ENCODE results near the gene AGL.
A peak's percentile ranks its signal among the peaks of the same experiment; 100 is the strongest.
"Not testable (repeated sequence)": the region's sequence is repeated elsewhere in the genome, so short reads cannot be mapped to it uniquely, and the experiment has no call there.

AGL gene

DNA sequence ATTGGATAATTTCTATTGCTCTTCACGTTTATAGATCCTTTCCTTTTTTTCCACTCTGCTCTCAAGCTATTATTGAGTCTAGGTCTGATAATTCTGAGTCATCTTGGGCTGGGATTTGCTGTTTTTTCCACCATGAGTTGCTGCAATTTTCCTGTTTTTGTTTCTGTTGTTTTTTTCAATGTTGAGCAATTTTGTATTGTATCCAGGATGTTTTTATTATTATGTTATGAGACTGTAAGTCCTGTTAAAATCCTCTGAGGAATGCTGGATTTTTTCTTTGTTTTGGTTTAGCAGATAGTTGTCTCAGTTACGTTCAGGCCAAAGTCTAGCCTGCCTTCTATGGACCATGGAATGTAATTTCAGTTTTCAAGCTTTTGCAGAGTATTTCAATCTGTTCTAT is 106.6 kb downstream of the AGL start:
- H3K27me3 ChIP-seq (ENCODE audit: insufficient read depth, low read length, poor library complexity, severe bottlenecking): no peaks in the 10 kb centered on the region
- H3K4me1 ChIP-seq (ENCODE audit: insufficient read depth, low read length, poor library complexity, severe bottlenecking): no peaks in the 10 kb centered on the region
- H3K79me2 ChIP-seq (ENCODE audit: insufficient read depth, low read length): no peaks in the 10 kb centered on the region
- no peak overlapping the region for H3K4me2 ChIP-seq (ENCODE audit: low read depth, low read length, poor library complexity, severe bottlenecking)
- no peaks in the 10 kb centered on the region for H3K36me3 ChIP-seq (ENCODE audit: insufficient read depth, low read length)
- no peaks in the 10 kb centered on the region for H3K9me3 ChIP-seq (ENCODE audit: insufficient read depth, low read depth, low read length)
- no peaks in the 10 kb centered on the region for H3F3A ChIP-seq (ENCODE audit: low read depth)
- H3K4me3 ChIP-seq (ENCODE audit: low read length, poor library complexity, severe bottlenecking): no peak overlapping the region
- no peaks in the 10 kb centered on the region for H3K9me2 ChIP-seq (replicated peaks; ENCODE audit: low read depth, low read length)
- no peaks in the 10 kb centered on the region for H4K20me1 ChIP-seq (ENCODE audit: insufficient read depth, low read length, poor library complexity, severe bottlenecking)
- 0 out of 2 replicates have a peak overlapping the region, but pooled peaks have one; percentile 19 for H2AFZ ChIP-seq (ENCODE audit: low read length)
- no peak for TF ChIP-seq EZH2phosphoT487 (IDR thresholded peaks at IDR 0.05; ENCODE audit: borderline replicate concordance)
- TF ChIP-seq, protein P1, sequence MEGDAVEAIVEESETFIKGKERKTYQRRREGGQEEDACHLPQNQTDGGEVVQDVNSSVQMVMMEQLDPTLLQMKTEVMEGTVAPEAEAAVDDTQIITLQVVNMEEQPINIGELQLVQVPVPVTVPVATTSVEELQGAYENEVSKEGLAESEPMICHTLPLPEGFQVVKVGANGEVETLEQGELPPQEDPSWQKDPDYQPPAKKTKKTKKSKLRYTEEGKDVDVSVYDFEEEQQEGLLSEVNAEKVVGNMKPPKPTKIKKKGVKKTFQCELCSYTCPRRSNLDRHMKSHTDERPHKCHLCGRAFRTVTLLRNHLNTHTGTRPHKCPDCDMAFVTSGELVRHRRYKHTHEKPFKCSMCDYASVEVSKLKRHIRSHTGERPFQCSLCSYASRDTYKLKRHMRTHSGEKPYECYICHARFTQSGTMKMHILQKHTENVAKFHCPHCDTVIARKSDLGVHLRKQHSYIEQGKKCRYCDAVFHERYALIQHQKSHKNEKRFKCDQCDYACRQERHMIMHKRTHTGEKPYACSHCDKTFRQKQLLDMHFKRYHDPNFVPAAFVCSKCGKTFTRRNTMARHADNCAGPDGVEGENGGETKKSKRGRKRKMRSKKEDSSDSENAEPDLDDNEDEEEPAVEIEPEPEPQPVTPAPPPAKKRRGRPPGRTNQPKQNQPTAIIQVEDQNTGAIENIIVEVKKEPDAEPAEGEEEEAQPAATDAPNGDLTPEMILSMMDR (conservative IDR thresholded peaks at IDR 0.05; ENCODE audit: low read length): no peak
- no peak overlapping the region for H3K9ac ChIP-seq (ENCODE audit: low read depth, low read length, poor library complexity, severe bottlenecking)

GRCh38 chr1:99957818-99958217 is 107.7 kb downstream of the AGL start:
- Histone ChIP-seq H2AFZ (ENCODE audit: low read length) (no peak overlapping the region), H3K9me2 (replicated peaks; ENCODE audit: low read depth, low read length) (no peaks in the 10 kb centered on the region), H3K4me1 (ENCODE audit: insufficient read depth, low read length, poor library complexity, severe bottlenecking) (no peaks in the 10 kb centered on the region), H3K27me3 (ENCODE audit: insufficient read depth, low read length, poor library complexity, severe bottlenecking) (no peaks in the 10 kb centered on the region), H3F3A (ENCODE audit: low read depth) (no peaks in the 10 kb centered on the region), H4K20me1 (ENCODE audit: insufficient read depth, low read length, poor library complexity, severe bottlenecking) (no peaks in the 10 kb centered on the region), H3K36me3 (ENCODE audit: insufficient read depth, low read length) (no peaks in the 10 kb centered on the region), H3K4me2 (ENCODE audit: low read depth, low read length, poor library complexity, severe bottlenecking) (no peak overlapping the region), H3K79me2 (ENCODE audit: insufficient read depth, low read length) (no peaks in the 10 kb centered on the region), H3K4me3 (ENCODE audit: low read length, poor library complexity, severe bottlenecking) (no peak overlapping the region), H3K9me3 (ENCODE audit: insufficient read depth, low read depth, low read length) (no peaks in the 10 kb centered on the region), H3K9ac (ENCODE audit: low read depth, low read length, poor library complexity, severe bottlenecking) (no peak overlapping the region)
- TF ChIP-seq, protein P1 (conservative IDR thresholded peaks at IDR 0.05; ENCODE audit: low read length): no peak
- TF ChIP-seq EZH2phosphoT487 (IDR thresholded peaks at IDR 0.05; ENCODE audit: borderline replicate concordance): no peak

DNA sequence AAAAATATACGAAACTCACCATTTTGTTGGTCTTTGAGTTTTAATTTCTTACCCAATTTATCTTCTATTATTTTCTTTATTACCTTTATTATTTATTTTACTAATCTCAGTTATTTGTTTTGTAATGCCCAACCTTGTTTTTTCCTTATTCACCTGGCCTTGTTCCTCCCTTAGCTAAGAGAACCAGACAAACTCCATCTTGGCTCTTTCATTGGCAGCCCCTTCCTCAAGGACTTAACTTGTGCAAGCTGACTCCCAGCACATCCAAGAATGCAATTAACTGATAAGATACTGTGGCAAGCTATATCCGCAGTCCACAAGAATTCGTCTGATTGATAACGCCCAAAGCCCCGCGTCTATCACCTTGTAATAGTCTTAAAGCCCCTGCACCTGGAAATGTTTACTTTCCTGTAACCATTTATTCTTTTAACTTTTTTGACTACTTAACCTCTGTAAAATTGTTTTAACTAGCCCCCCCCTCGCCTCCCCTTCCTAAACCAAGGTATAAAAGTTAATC is 109.1 kb downstream of the AGL start:
- H3K9me3 ChIP-seq (ENCODE audit: insufficient read depth, low read depth, low read length); H3K79me2 ChIP-seq (ENCODE audit: insufficient read depth, low read length); H3K4me1 ChIP-seq (ENCODE audit: insufficient read depth, low read length, poor library complexity, severe bottlenecking); H3K4me3 ChIP-seq (ENCODE audit: low read length, poor library complexity, severe bottlenecking); H3K9me2 ChIP-seq (replicated peaks; ENCODE audit: low read depth, low read length); H3K36me3 ChIP-seq (ENCODE audit: insufficient read depth, low read length); H3K27me3 ChIP-seq (ENCODE audit: insufficient read depth, low read length, poor library complexity, severe bottlenecking); H3K9ac ChIP-seq (ENCODE audit: low read depth, low read length, poor library complexity, severe bottlenecking); H3F3A ChIP-seq (ENCODE audit: low read depth); H2AFZ ChIP-seq (ENCODE audit: low read length); H4K20me1 ChIP-seq (ENCODE audit: insufficient read depth, low read length, poor library complexity, severe bottlenecking); H3K4me2 ChIP-seq (ENCODE audit: low read depth, low read length, poor library complexity, severe bottlenecking): not testable (repeated sequence)

DNA sequence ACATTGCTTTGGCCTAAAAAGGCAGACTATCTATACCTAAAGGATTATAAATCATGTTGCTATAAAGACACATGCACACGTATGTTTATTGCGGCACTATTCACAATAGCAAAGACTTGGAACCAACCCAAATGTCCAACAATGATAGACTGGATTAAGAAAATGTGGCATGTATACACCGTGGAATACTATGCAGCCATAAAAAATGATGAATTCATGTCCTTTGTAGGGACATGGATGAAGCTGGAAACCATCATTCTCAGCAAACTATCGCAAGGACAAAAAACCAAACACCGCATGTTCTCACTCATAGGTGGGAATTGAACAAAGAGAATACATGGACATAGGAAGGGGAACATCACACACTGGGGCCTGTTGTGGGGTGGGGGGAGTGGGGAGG is 110.1 kb downstream of the AGL start:
- H2AFZ ChIP-seq (ENCODE audit: low read length); H3K9me2 ChIP-seq (replicated peaks; ENCODE audit: low read depth, low read length); H3F3A ChIP-seq (ENCODE audit: low read depth); H3K36me3 ChIP-seq (ENCODE audit: insufficient read depth, low read length); H3K4me2 ChIP-seq (ENCODE audit: low read depth, low read length, poor library complexity, severe bottlenecking); H3K9me3 ChIP-seq (ENCODE audit: insufficient read depth, low read depth, low read length); H3K4me3 ChIP-seq (ENCODE audit: low read length, poor library complexity, severe bottlenecking); H3K9ac ChIP-seq (ENCODE audit: low read depth, low read length, poor library complexity, severe bottlenecking); H4K20me1 ChIP-seq (ENCODE audit: insufficient read depth, low read length, poor library complexity, severe bottlenecking); H3K27me3 ChIP-seq (ENCODE audit: insufficient read depth, low read length, poor library complexity, severe bottlenecking); H3K79me2 ChIP-seq (ENCODE audit: insufficient read depth, low read length); H3K4me1 ChIP-seq (ENCODE audit: insufficient read depth, low read length, poor library complexity, severe bottlenecking): not testable (repeated sequence)

Measured in Loucy (cell line).